Brain microvascular endothelial cell (primary cell): ENCODE data around the gene ABRAXAS1.

Experiments
- DNase-seq: peaks from one replicate; pipeline ENCODE4 v3.0.0-alpha.2; 2020
- H3K27ac ChIP-seq: fragments of 250-450 bp; sonication (Bioruptor Pico); 2 replicates; pipeline ENCODE4 v1.5.1; 2020; ENCODE audit warnings: mild to moderate bottlenecking, moderate library complexity
- H3K27me3 ChIP-seq: fragments of 250-450 bp; sonication (Bioruptor Pico); replicated peaks from 2 replicates; pipeline ENCODE4 v1.5.1; 2020; ENCODE audit warnings: mild to moderate bottlenecking
- H3K36me3 ChIP-seq: fragments of 250-450 bp; sonication (Bioruptor Pico); replicated peaks from 2 replicates; pipeline ENCODE4 v1.5.1; 2020; ENCODE audit warnings: mild to moderate bottlenecking
- H3K4me3 ChIP-seq: 2 replicates; pipeline ENCODE4 v1.5.1; 2011; ENCODE audit warnings: low read depth, mild to moderate bottlenecking, control low read depth, low read length, moderate library complexity
- CTCF ChIP-seq: IDR thresholded peaks from 2 replicates; pipeline ENCODE4 v1.5.1; 2011; ENCODE audit warnings: low read depth, mild to moderate bottlenecking, moderate library complexity, low read length, control low read depth, inconsistent platforms; ENCODE audit errors: missing control alignments
- in situ Hi-C: cut with HindIII; loops from 2 replicates; pipeline ENCODE4 v1.10.0; 2017; ENCODE audit warnings: low sequenced_read_pairs, low pct_ligation_motif_present

ABRAXAS1 gene

GRCh38 chr4:83440148-83440814 is 44.6 kb downstream of the ABRAXAS1 start:
- in situ Hi-C loops: no loop called here
- Histone ChIP-seq H3K4me3 (no peak overlapping the region), H3K36me3 (no peaks in the 10 kb centered on the region), H3K27ac (no peak overlapping the region), H3K27me3 (no peaks in the 10 kb centered on the region)
- no peak for TF ChIP-seq CTCF
- no peak for DNase-seq

DNA sequence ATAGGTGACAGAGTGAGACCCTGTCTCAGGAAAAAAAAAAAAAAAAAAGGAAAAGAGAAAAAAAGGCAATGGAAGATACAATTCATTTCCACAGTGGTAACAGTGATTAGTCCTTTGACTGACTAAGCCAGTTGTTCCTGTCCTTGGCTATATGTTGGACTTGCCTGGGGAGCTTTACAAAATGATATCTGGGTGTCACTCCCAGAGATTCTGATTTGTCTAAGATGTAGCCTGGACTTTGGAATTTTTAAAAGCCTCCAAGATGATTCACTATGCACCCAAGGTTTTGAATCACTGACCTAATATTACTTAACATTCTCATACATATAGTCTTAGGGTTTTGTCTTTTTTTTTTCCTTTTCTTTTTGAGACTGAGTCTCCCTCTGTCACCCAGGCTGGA is 46.2 kb downstream of the ABRAXAS1 start:
- in situ Hi-C loops: no loop called here
- DNase-seq: no peak
- H3K36me3 ChIP-seq: no peaks in the 10 kb centered on the region
- TF ChIP-seq CTCF: no peak
- no peaks in the 10 kb centered on the region for H3K27me3 ChIP-seq
- no peak overlapping the region for H3K4me3 ChIP-seq
- no peak overlapping the region for H3K27ac ChIP-seq

GRCh38 chr4:83436680-83437079 is 48.2 kb downstream of the ABRAXAS1 start:
- H3K27me3 ChIP-seq: no peaks in the 10 kb centered on the region
- H3K27ac ChIP-seq: no peak overlapping the region
- no peaks in the 10 kb centered on the region for H3K36me3 ChIP-seq
- no peak for DNase-seq
- TF ChIP-seq CTCF: no peak
- in situ Hi-C loops: no loop called here
- no peak overlapping the region for H3K4me3 ChIP-seq

DNA sequence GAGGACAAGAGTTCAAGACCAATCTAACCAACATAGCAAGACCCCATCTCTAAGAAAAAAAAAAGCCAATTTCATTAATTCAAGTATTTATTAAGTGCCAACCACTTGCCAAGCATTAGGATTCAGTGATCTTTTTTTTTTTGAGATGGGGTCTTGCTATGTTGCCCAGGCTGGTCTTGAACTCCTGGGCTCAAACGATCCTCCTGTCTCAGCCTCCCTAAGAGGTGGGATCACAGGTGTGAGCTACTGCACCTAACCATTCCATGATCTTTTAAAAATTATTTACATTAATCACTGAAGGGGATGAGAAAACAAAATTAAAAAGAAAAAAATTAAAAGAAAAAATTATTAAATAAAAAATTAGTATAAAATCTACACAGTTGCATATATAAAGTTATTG is 53.7 kb downstream of the ABRAXAS1 start:
- H3K27ac ChIP-seq: no peak overlapping the region
- no peaks in the 10 kb centered on the region for H3K27me3 ChIP-seq
- DNase-seq: no peak
- TF ChIP-seq CTCF: no peak
- in situ Hi-C loops: no loop called here
- H3K36me3 ChIP-seq: no peaks in the 10 kb centered on the region
- no peak overlapping the region for H3K4me3 ChIP-seq

GRCh38 chr4:83418211-83418610 is 66.7 kb downstream of the ABRAXAS1 start:
- in situ Hi-C loops: no loop called here
- DNase-seq: no peak
- TF ChIP-seq CTCF: no peak
- Histone ChIP-seq H3K36me3 (no peaks in the 10 kb centered on the region), H3K27me3 (no peaks in the 10 kb centered on the region), H3K27ac (no peak overlapping the region), H3K4me3 (no peak overlapping the region)

DNA sequence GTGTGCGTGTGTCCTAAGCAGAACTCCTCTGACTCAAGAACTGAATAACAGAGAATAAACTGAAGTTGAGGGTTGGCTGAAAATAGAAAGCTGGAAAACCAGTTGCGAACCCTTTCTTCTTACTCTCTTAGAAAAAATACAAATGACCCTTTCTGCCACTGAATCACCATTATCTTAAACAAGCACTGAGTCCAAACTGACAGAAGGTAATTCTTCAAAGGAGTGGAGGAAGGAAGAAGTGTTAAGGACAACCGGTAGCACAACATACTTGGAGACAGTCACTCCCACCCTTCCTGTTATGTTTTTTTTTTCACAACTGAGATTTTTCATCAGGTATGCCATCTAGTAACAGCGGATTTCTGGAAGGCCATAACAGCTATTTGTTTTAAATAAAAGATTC is 67.3 kb downstream of the ABRAXAS1 start:
- Histone ChIP-seq H3K27me3 (no peaks in the 10 kb centered on the region), H3K4me3 (no peak overlapping the region), H3K36me3 (no peaks in the 10 kb centered on the region), H3K27ac (no peak overlapping the region)
- no peak for TF ChIP-seq CTCF
- in situ Hi-C loops: no loop called here
- DNase-seq: no peak
